Coronary artery (tissue), 2 donors: Measurements from ENCODE around the gene GTF2IRD1.
"Not testable (repeated sequence)": the region's sequence is repeated elsewhere in the genome, so short reads cannot be mapped to it uniquely, and the experiment has no call there.

Experiments used
- DNase-seq: peaks from one replicate; pipeline ENCODE4 v3.0.0-alpha.2; 2017; ENCODE audit warnings: low spot score
- H3K27ac ChIP-seq, 2 donors: fragments of 200-600 bp; sonication (generic); one replicate each; pipeline ENCODE4 v1.5.1; 2016 to 2019
- H3K4me3 ChIP-seq: fragments of 200-600 bp; sonication (generic); 2 replicates; pipeline ENCODE4 v1.5.1; 2016; ENCODE audit warnings: mild to moderate bottlenecking, moderate library complexity
- CTCF ChIP-seq: fragments of 200-600 bp; sonication (generic); IDR thresholded peaks from one replicate; pipeline ENCODE4 v1.5.1; 2019; ENCODE audit warnings: antibody characterized with exemption

GTF2IRD1 gene

GRCh38 chr7:74545921-74546320, 92.2 kb downstream of the GTF2IRD1 start:
- H3K27ac ChIP-seq: no peak overlapping the region
- DNase-seq: no peak
- TF ChIP-seq CTCF: no peak
- no peak overlapping the region for H3K4me3 ChIP-seq

GRCh38 chr7:74553596-74554012, 99.9 kb downstream of the GTF2IRD1 start:
- not testable (repeated sequence) for DNase-seq, H3K4me3 ChIP-seq, H3K27ac ChIP-seq

GRCh38 chr7:74554178-74554577, 100.5 kb downstream of the GTF2IRD1 start:
- no peak for DNase-seq
- TF ChIP-seq CTCF: no peak
- no peak overlapping the region for H3K27ac ChIP-seq
- H3K4me3 ChIP-seq: no peak overlapping the region

- Histone ChIP-seq H3K27ac (no peak overlapping the region), H3K4me3 (no peak overlapping the region)
- TF ChIP-seq CTCF: no peak
- no peak for DNase-seq
Measured at GRCh38 chr7:74560086-74560719, 106.5 kb downstream of the GTF2IRD1 start.

GRCh38 chr7:74561898-74562613, 108.3 kb downstream of the GTF2IRD1 start:
- no peak for TF ChIP-seq CTCF
- Histone ChIP-seq H3K27ac (no peak overlapping the region), H3K4me3 (no peak overlapping the region)
- DNase-seq: no peak

GRCh38 chr7:74563639-74564038, 109.9 kb downstream of the GTF2IRD1 start:
- not testable (repeated sequence) for DNase-seq, H3K4me3 ChIP-seq

GRCh38 chr7:74567318-74567668, 113.6 kb downstream of the GTF2IRD1 start:
- Histone ChIP-seq H3K4me3 (no peak overlapping the region), H3K27ac (no peak overlapping the region)
- no peak for TF ChIP-seq CTCF
- no peak for DNase-seq

More at GRCh38 chr7:74563639-74564038, 109.9 kb downstream of the GTF2IRD1 start:
- not testable (repeated sequence) for H3K27ac ChIP-seq

GRCh38 chr7:74568658-74569057, 115.0 kb downstream of the GTF2IRD1 start:
- Histone ChIP-seq H3K27ac (no peak overlapping the region), H3K4me3 (no peak overlapping the region)
- TF ChIP-seq CTCF: no peak
- DNase-seq: no peak
